Muscle layer of duodenum (tissue), 2 donors: ENCODE measurements around the gene MEGF6.
A peak's percentile ranks its signal among the peaks of the same experiment; 100 is the strongest.

Experiments used
- H3K27ac ChIP-seq: one replicate; pipeline ENCODE4 v1.7.0; 2013; ENCODE audit warnings: mild to moderate bottlenecking, low read length
- H3K27me3 ChIP-seq: one replicate; pipeline ENCODE4 v1.7.0; 2013; ENCODE audit warnings: low read depth, mild to moderate bottlenecking, control low read depth, low read length
- H3K36me3 ChIP-seq, 2 donors: one replicate each; pipeline ENCODE4 v1.7.0; 2013; ENCODE audit warnings: low read length in 2 of 2, control low read depth in 1 of 2, mild to moderate bottlenecking in 1 of 2; ENCODE audit not compliant: insufficient read depth in 2 of 2, control insufficient read depth in 1 of 2
- H3K4me1 ChIP-seq, 2 donors: one replicate each; pipeline ENCODE4 v1.7.0; 2013; ENCODE audit warnings: low read length in 2 of 2, mild to moderate bottlenecking in 2 of 2, control low read depth in 1 of 2, moderate library complexity in 1 of 2; ENCODE audit not compliant: insufficient read depth in 2 of 2, control insufficient read depth in 1 of 2
- H3K4me3 ChIP-seq, 2 donors: one replicate each; pipeline ENCODE4 v1.7.0; 2013; ENCODE audit warnings: low read length in 2 of 2, low read depth in 1 of 2, mild to moderate bottlenecking in 1 of 2
- H3K9me3 ChIP-seq, 2 donors: one replicate each; pipeline ENCODE4 v1.7.0; 2013; ENCODE audit warnings: low read length in 2 of 2, control low read depth in 1 of 2, mild to moderate bottlenecking in 1 of 2; ENCODE audit not compliant: control insufficient read depth in 1 of 2
- donor health status: healthy.

Gene MEGF6

GRCh38 chr1:3652548-3653285, 41.4 kb upstream of the MEGF6 start:
- no peak overlapping the region for H3K27ac ChIP-seq
- H3K36me3 ChIP-seq, result no peaks in the 10 kb centered on the region
- H3K4me1 ChIP-seq, result peaks cover 10 to 45% of the 10 kb centered on the region in 2 donors
- peaks cover 24% of the 10 kb centered on the region for H3K27me3 ChIP-seq
- H3K4me3 ChIP-seq, result peak overlapping the region in 1 of 2 donors; percentile 55
- H3K9me3 ChIP-seq, result no peaks in the 10 kb centered on the region

- Histone ChIP-seq H3K9me3 (no peaks in the 10 kb centered on the region), H3K4me3 (peak within 1 kb of the TSS in 1 of 2 donors; percentile 55), H3K27me3 (peaks cover 24% of the 10 kb centered on the region), H3K36me3 (peaks cover 0 to 6% of the 10 kb centered on the region in 2 donors), H3K27ac (no peak within 1 kb of the TSS), H3K4me1 (peaks cover 10 to 45% of the 10 kb centered on the region in 2 donors)
Measured at GRCh38 chr1:3651930-3652547, 40.7 kb upstream of the MEGF6 start, which contains the start of gene TP73. Gene TP73, plus strand, starts transcription at chr1:3652516. Its CDS starts 29,850 bp downstream, at chr1:3682366.

GRCh38 chr1:3651026-3651929, 40.0 kb upstream of the MEGF6 start:
- no peak overlapping the region for H3K27ac ChIP-seq

DNA sequence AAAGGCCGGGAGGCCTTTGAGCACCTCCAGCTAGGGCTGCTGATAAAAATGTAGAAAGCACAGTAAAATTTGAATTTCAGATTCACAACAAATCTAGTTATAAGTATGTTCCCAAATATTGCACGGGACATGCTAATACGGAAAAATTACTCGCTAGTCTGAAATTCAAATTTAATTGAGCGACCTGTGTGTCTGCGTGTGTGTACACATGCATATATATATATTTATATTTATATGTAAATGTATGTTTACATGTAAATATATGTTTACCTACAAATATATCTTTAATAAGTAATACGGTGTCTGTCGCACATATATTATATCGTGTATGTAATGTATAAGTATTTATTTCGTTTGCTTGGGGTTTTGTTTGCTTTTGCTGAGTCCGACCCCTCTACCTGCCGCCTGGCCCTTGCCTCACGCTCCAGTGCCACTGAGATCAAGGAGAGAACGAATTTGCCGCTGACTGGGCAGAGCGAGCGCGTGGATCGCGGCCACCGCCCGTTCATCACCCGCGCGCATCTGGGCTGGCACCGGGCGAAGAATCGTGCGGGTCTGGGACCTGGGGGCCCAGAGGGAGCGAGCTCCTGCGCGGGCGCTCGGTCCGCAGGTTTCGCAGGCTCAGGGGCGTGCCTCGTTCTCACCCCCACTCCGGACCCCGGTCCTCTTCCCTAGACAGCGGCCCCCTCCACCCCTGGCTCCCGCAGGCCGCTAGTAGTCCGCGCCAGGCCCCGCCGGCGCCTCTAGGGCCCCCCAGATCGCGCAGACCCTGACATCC, 39.1 kb upstream of the MEGF6 start:
- Histone ChIP-seq H3K9me3 (no peaks in the 10 kb centered on the region), H3K4me1 (peaks cover 10 to 45% of the 10 kb centered on the region in 2 donors), H3K4me3 (peak overlapping the region; percentile 67 to 98), H3K27me3 (peaks cover 24% of the 10 kb centered on the region), H3K36me3 (peaks cover 5 to 16% of the 10 kb centered on the region in 2 donors), H3K27ac (no peak overlapping the region)

More at GRCh38 chr1:3651026-3651929, 40.0 kb upstream of the MEGF6 start:
- Histone ChIP-seq H3K4me1 (peaks cover 10 to 45% of the 10 kb centered on the region in 2 donors), H3K9me3 (no peaks in the 10 kb centered on the region), H3K36me3 (peaks cover under 1 to 8% of the 10 kb centered on the region in 2 donors), H3K27me3 (peaks cover 24% of the 10 kb centered on the region), H3K4me3 (peak overlapping the region in 1 of 2 donors; percentile 55)

GRCh38 chr1:3649342-3650247, 38.3 kb upstream of the MEGF6 start, which contains the start of gene WRAP73:
Gene WRAP73, minus strand, starts transcription at chr1:3650103. Its CDS starts 104 bp downstream, at chr1:3649999.
- Histone ChIP-seq H3K9me3 (no peaks in the 10 kb centered on the region), H3K36me3 (peaks cover 5 to 23% of the 10 kb centered on the region in 2 donors), H3K4me3 (peak within 1 kb of the TSS; percentile 67 to 98), H3K4me1 (peaks cover 10 to 45% of the 10 kb centered on the region in 2 donors), H3K27me3 (peaks cover 24% of the 10 kb centered on the region), H3K27ac (no peak within 1 kb of the TSS)

DNA sequence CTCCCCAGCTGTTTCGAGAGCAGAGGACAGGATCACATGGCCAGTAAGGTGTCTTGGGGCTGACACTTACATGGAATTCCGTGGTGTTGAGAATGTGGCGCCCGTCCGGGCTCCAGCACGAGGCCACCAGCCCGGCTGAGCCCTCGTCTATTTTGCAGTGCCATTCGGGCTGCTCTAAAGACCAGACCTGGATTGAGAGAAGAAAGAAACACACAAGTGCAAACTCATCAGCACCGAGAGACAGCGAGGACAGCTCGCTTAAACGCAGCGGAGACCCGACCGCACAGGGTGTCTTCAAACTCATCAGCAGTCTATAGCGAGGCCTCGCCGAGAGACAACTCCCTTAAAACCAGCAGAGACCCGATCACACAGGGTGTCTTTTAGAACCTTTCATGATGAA, 35.3 kb upstream of the MEGF6 start:
- Histone ChIP-seq H3K4me1 (peaks cover 10 to 31% of the 10 kb centered on the region in 2 donors), H3K36me3 (peaks cover 5 to 31% of the 10 kb centered on the region in 2 donors), H3K27ac (no peak overlapping the region)

GRCh38 chr1:3645666-3646355, 34.5 kb upstream of the MEGF6 start:
- Histone ChIP-seq H3K4me1 (peaks cover 10 to 23% of the 10 kb centered on the region in 2 donors), H3K36me3 (peaks cover 5 to 37% of the 10 kb centered on the region in 2 donors)

More for the DNA sequence above, 35.3 kb upstream of the MEGF6 start:
- H3K27me3 ChIP-seq, result peaks cover 13% of the 10 kb centered on the region
- H3K9me3 ChIP-seq, result no peaks in the 10 kb centered on the region
- H3K4me3 ChIP-seq, result no peak overlapping the region

DNA sequence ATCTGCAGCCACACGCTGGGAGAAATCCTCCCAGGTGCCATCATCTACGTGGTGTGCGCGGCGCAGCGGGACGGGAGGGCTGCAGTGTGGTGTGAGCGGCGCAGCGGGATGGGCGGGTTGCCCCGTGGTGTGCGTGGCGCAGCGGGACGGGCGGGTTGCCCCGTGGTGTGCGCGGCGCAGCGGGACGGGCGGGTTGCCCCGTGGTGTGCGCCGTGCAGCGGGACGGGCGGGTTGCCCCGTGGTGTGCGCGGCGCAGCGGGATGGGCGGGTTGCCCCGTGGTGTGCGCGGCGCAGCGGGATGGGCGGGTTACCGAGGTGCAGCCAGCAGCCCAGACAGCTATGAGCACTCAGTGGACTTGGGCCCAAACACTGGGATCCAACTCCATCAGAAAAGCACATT, 33.9 kb upstream of the MEGF6 start:
- H3K4me1 ChIP-seq, result peaks cover 10 to 17% of the 10 kb centered on the region in 2 donors
- no peaks in the 10 kb centered on the region for H3K27me3 ChIP-seq
- no peak overlapping the region for H3K4me3 ChIP-seq
- H3K36me3 ChIP-seq, result peaks cover 5 to 43% of the 10 kb centered on the region in 2 donors
- H3K9me3 ChIP-seq, result no peaks in the 10 kb centered on the region
- H3K27ac ChIP-seq, result no peak overlapping the region

More at GRCh38 chr1:3645666-3646355, 34.5 kb upstream of the MEGF6 start:
- no peak overlapping the region for H3K4me3 ChIP-seq
- H3K9me3 ChIP-seq, result no peaks in the 10 kb centered on the region
- no peak overlapping the region for H3K27ac ChIP-seq
- peaks cover 5% of the 10 kb centered on the region for H3K27me3 ChIP-seq

GRCh38 chr1:3644273-3644672, 33.0 kb upstream of the MEGF6 start:
- Histone ChIP-seq H3K4me3 (no peak overlapping the region), H3K27me3 (no peaks in the 10 kb centered on the region), H3K4me1 (peaks cover 9 to 11% of the 10 kb centered on the region in 2 donors), H3K9me3 (no peaks in the 10 kb centered on the region), H3K27ac (no peak overlapping the region), H3K36me3 (peaks cover 5 to 47% of the 10 kb centered on the region in 2 donors)
